Adrenal gland (tissue), 12 donors: ENCODE measurements around the gene TECTB. TPM values are rescaled to one million over a fixed set of nuclear protein-coding genes. Genes with fewer than 3 reads are reported as not detected.

Experiments used
- DNase-seq, 7 donors: peaks; one replicate each; pipeline ENCODE4 v3.0.0-alpha.2; 2019 to 2020
- H3K27ac ChIP-seq, 5 donors: fragments of 200-600 bp; sonication (generic) in 4 of 5; 1 replicate in 3 of 5; 2 replicates in 2 of 5; pipeline versions ENCODE4 v1.5.1 to v1.8.0; 2016 to 2020; ENCODE audit warnings: mild to moderate bottlenecking in 1 of 5
- H3K27me3 ChIP-seq: fragments of 200-600 bp; 2 replicates; pipeline ENCODE4 v1.8.0; 2021
- H3K36me3 ChIP-seq, 2 donors: fragments of 200-600 bp; replicated peaks in 1 of 2; 1 replicate in 1 of 2; 2 replicates in 1 of 2; pipeline versions ENCODE4 v1.5.1 to v1.8.0; 2018 to 2022
- H3K4me1 ChIP-seq, 2 donors: fragments of 200-600 bp; replicated peaks in 1 of 2; 1 replicate in 1 of 2; 2 replicates in 1 of 2; pipeline versions ENCODE4 v1.5.1 to v1.8.0; 2018 to 2021
- H3K4me3 ChIP-seq, 4 donors: fragments of 200-600 bp; sonication (generic) in 3 of 4; one replicate each; pipeline ENCODE4 v1.5.1; 2016 to 2018
- H3K9me3 ChIP-seq, 3 donors: fragments of 200-600 bp; sonication (generic) in 1 of 3; replicated peaks in 1 of 3; 1 replicate in 2 of 3; 2 replicates in 1 of 3; pipeline versions ENCODE4 v1.5.1 to v1.8.0; 2016 to 2021
- CTCF ChIP-seq, 6 experiments: fragments of 450-650 bp in 4 of 6; fragments of 200-600 bp in 2 of 6; sonication (generic) in 1 of 6; IDR thresholded peaks; 1 replicate in 5 of 6; 2 replicates in 1 of 6; pipeline versions ENCODE4 v1.5.1 to v1.8.0; 2016 to 2021; ENCODE audit warnings: antibody characterized with exemption in 6 of 6, mild to moderate bottlenecking in 2 of 6, moderate library complexity in 1 of 6
- POLR2A ChIP-seq, 2 donors: fragments of 450-650 bp; IDR thresholded peaks; one replicate each; pipeline ENCODE4 v1.6.1; 2017; ENCODE audit warnings: antibody characterized with exemption in 2 of 2, mild to moderate bottlenecking in 2 of 2, moderate library complexity in 1 of 2
- WGBS, 4 donors: extraction: QIAGEN DNeasy Blood & Tissue Kit in 2 of 4; methylation state at CpG; one replicate each; pipeline versions ENCODE4 v1.1.5 to v1.1.7; 2013 to 2017; 5-methylcytosine and 5-hydroxymethylcytosine counted together
- intact Hi-C, 2 donors: fragments of 100-400 bp; cut with DNase I; formaldehyde crosslinking; loops; one replicate each; pipeline versions ENCODE4 v1.14.1 to v1.15.0; 2022 to 2023
- polyA plus RNA-seq, 3 donors: library from polyadenylated mRNA; stranded (reverse); fragments of 200-250 nt in 2 of 3; fragments of 350-450 nt in 1 of 3; fragmentation: Illumina TruSeq in 1 of 3; extraction: RNeasy Lipid Tissue Mini Kit (QIAGEN cat#74804) in 1 of 3; gene quantifications; one replicate each; pipeline ENCODE4 v1.2.3, GENCODE V29; 2013 to 2014
- total RNA-seq, 9 donors: library from RNA; depleted of rRNA in 4 of 9; stranded (reverse); fragments of >200 nt in 4 of 9; fragments of 120-200 nt in 1 of 9; fragmentation: NEBNext Ultra II Directional in 1 of 9; extraction: Animal tissue kit (Norgen Biotek cat#: 25700) in 1 of 9; gene quantifications; one replicate each; pipeline versions ENCODE4 v1.1.0 to v1.2.4, GENCODE V29; 2013 to 2023
- donor health status: healthy with polysubstance abuse.
- donor health status: Bipolar disorder and iron deficiency.
- donor health status: DM: yes; HTN: yes; CAD: no.
- donor health status: DM: no; HTN: no; CAD: no.
- donor health status: DM: no; HTN: no; CAD: no.
- donor health status: DM: yes; HTN: yes; CAD: no.

The TECTB gene
- total and polyA plus RNA-seq, 12 donors: not detected

GRCh38 chr10:112298581-112298980 is 15.4 kb downstream of the TECTB start:
- WGBS, 4 donors: 65 to 85% (median 83%) methylated on average over 6 of the region's 6 CpGs
- H3K4me1 ChIP-seq: no peaks in the 10 kb centered on the region
- no peaks in the 10 kb centered on the region for H3K27me3 ChIP-seq
- DNase-seq: no peak
- no peak overlapping the region for H3K27ac ChIP-seq
- intact Hi-C loops: no loop called here
- TF ChIP-seq CTCF (IDR thresholded peaks at IDR 0.05): no peak
- no peak for TF ChIP-seq POLR2A (IDR thresholded peaks at IDR 0.05)
- H3K9me3 ChIP-seq: no peaks in the 10 kb centered on the region
- no peaks in the 10 kb centered on the region for H3K36me3 ChIP-seq
- H3K4me3 ChIP-seq: no peak overlapping the region

- Histone ChIP-seq H3K4me3 (no peak overlapping the region), H3K9me3 (no peaks in the 10 kb centered on the region), H3K27me3 (no peaks in the 10 kb centered on the region), H3K27ac (no peak overlapping the region), H3K36me3 (no peaks in the 10 kb centered on the region), H3K4me1 (no peaks in the 10 kb centered on the region)
- WGBS, 4 donors: 77 to 83% (median 81%) methylated on average over 15 of the region's 15 CpGs
- TF ChIP-seq CTCF (IDR thresholded peaks at IDR 0.05) (no peak), POLR2A (IDR thresholded peaks at IDR 0.05) (no peak)
- no peak for DNase-seq
- intact Hi-C loops: no loop called here
Observed at GRCh38 chr10:112299456-112299855, 16.3 kb downstream of the TECTB start.

DNA sequence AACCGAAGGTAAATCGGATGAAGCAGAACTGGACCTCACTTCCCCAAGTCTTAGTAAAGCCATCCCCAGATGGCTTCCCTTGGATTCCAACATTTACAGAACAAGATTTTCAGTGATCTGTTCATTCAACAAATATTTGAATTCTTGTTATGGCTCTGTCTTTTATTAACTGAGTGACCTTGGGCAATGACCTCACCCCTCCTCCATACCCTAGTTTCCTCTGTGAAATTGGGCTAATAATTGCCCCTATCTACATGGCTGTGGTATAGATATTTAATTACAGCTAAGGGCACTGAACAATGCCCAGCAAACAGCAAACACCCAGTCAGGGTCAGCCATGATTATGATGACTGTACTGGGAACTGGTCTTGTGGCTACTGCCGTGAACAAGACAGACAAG is 19.1 kb downstream of the TECTB start:
- Histone ChIP-seq H3K36me3 (no peaks in the 10 kb centered on the region), H3K4me3 (no peak overlapping the region), H3K9me3 (no peaks in the 10 kb centered on the region), H3K4me1 (no peaks in the 10 kb centered on the region), H3K27me3 (no peaks in the 10 kb centered on the region), H3K27ac (no peak overlapping the region)
- 88 to 93% (median 90%) methylated on average over 3 of the region's 3 CpGs for WGBS, 4 donors
- TF ChIP-seq POLR2A (IDR thresholded peaks at IDR 0.05) (no peak), CTCF (IDR thresholded peaks at IDR 0.05) (no peak)
- intact Hi-C loops: loop anchor here in 1 of 2 donors (10.0 kb wide), 1 partner anchor 158 kb away; no protein-coding TSS in a partner anchor
- no peak for DNase-seq

GRCh38 chr10:112303528-112303927 is 20.3 kb downstream of the TECTB start:
- Histone ChIP-seq H3K36me3 (no peaks in the 10 kb centered on the region), H3K4me1 (no peaks in the 10 kb centered on the region), H3K9me3 (no peaks in the 10 kb centered on the region), H3K27me3 (no peaks in the 10 kb centered on the region), H3K4me3 (no peak overlapping the region), H3K27ac (no peak overlapping the region)
- DNase-seq: no peak
- 85 to 90% (median 88%) methylated on average over 2 of the region's 2 CpGs for WGBS, 4 donors
- intact Hi-C loops: loop anchor here in 1 of 2 donors (10.0 kb wide), 1 partner anchor 159 kb away; no protein-coding TSS in a partner anchor
- TF ChIP-seq CTCF (IDR thresholded peaks at IDR 0.05) (no peak), POLR2A (IDR thresholded peaks at IDR 0.05) (no peak)
